ENCODE results near the gene ARHGAP23.

GRCh38 chr17:38425744-38426143 lies 2.5 kb upstream of the ARHGAP23 start:
- TF ChIP-seq CTCF (IDR thresholded peaks at IDR 0.05) (no peak), POLR2A (IDR thresholded peaks at IDR 0.05) (no peak)
